Panc1 (cell line): ENCODE measurements around the gene LIPK. TPM values are rescaled to one million over a fixed set of nuclear protein-coding genes. Genes with fewer than 3 reads are reported as not detected.

Experiments used
- ATAC-seq: fragments of 200-7000 bp; cut with Tn5 transposase; 2 replicates; pipeline ENCODE4 v1.9.1; 2020; ENCODE audit warnings: mild to moderate bottlenecking, moderate library complexity
- BruUV-seq: library from RNA; stranded (reverse); fragments of 400-500 nt; replicated peaks from 2 replicates; lab custom pipeline; 2021; lab: Mats Ljungman, UMichigan
- CTCF ChIA-PET: fragments of 300-600 bp; sonication (Branson Sonifier 250); formaldehyde crosslinking; loops from one replicate; lab custom pipeline; 2022; ENCODE audit warnings: antibody characterized with exemption; lab: Charles Lee
- POLR2A ChIA-PET: fragments of 300-600 bp; sonication (Branson Sonifier 250); formaldehyde crosslinking; loops from one replicate; lab custom pipeline; 2022; ENCODE audit warnings: antibody characterized with exemption; lab: Charles Lee
- DNase-seq: peaks from one replicate; pipeline ENCODE4 v3.0.0-alpha.2; 2010; ENCODE audit warnings: low read depth, low spot score
- H3K27ac ChIP-seq: 2 replicates; pipeline ENCODE4 v1.5.1; 2011; ENCODE audit warnings: mild to moderate bottlenecking, low read length, inconsistent platforms
- H3K27me3 ChIP-seq: fragments of 200-500 bp; sonication (Bioruptor generic); 2 replicates; pipeline ENCODE4 v1.6.0; 2014; ENCODE audit warnings: low read length, inconsistent platforms; ENCODE audit not compliant: control insufficient read depth, insufficient read depth
- H3K36me3 ChIP-seq: fragments of 200-500 bp; sonication (Bioruptor generic); 2 replicates; pipeline ENCODE4 v1.5.1; 2014; ENCODE audit warnings: inconsistent platforms, mild to moderate bottlenecking, low read length, moderate library complexity; ENCODE audit not compliant: control insufficient read depth, insufficient read depth
- H3K4me1 ChIP-seq: 2 replicates; pipeline ENCODE4 v1.5.1; 2011; ENCODE audit warnings: inconsistent platforms, mild to moderate bottlenecking, low read length, moderate library complexity; ENCODE audit not compliant: control insufficient read depth, insufficient read depth
- H3K4me3 ChIP-seq, 2 experiments: 2 replicates each; pipeline ENCODE4 v1.5.1; 2011 to 2012; ENCODE audit warnings: low read depth in 2 of 2, low read length in 2 of 2, mild to moderate bottlenecking in 2 of 2, inconsistent platforms in 1 of 2, moderate library complexity in 1 of 2
- H3K9me3 ChIP-seq: fragments of 200-500 bp; sonication (Bioruptor generic); 2 replicates; pipeline ENCODE4 v1.5.1; 2014; ENCODE audit warnings: low read depth, mild to moderate bottlenecking, inconsistent platforms, low read length, moderate library complexity; ENCODE audit not compliant: control insufficient read depth, insufficient read depth
- POLR2AphosphoS5 ChIP-seq: IDR thresholded peaks from 2 replicates; pipeline ENCODE4 v1.6.1; 2012; ENCODE audit warnings: mild to moderate bottlenecking, low read depth, low read length, moderate library complexity
- SIN3A ChIP-seq: IDR thresholded peaks from 2 replicates; pipeline ENCODE4 v1.6.1; 2012; ENCODE audit warnings: low read depth, mild to moderate bottlenecking, low read length, moderate library complexity, borderline replicate concordance; ENCODE audit not compliant: insufficient read depth
- TCF7L2 ChIP-seq: IDR thresholded peaks from 2 replicates; pipeline ENCODE4 v1.6.1; 2011; ENCODE audit warnings: mild to moderate bottlenecking, low read depth, low read length, inconsistent platforms
- in situ Hi-C: cut with HindIII; loops from 2 replicates; pipeline ENCODE4 v1.10.0; 2016; ENCODE audit warnings: low sequenced_read_pairs, low pct_unique_long_range_greater_than_20kb
- intact Hi-C: fragments of 100-400 bp; cut with micrococcal nuclease; formaldehyde crosslinking; loops from one replicate; pipeline ENCODE4 v1.10.0; 2022; ENCODE audit not compliant: unreplicated experiment
- total RNA-seq: library from RNA; stranded (reverse); gene quantifications from one replicate; pipeline ENCODE4 v1.2.1, GENCODE V29; 2021; ENCODE audit not compliant: unreplicated experiment
- TF ChIP-seq, protein P1 (sequence below), 2 experiments: IDR thresholded peaks; 2 replicates each; pipeline ENCODE4 v1.6.1; 2011 to 2012; ENCODE audit warnings: low read depth in 2 of 2, control low read depth in 1 of 2, low read length in 1 of 2, mild to moderate bottlenecking in 1 of 2, moderate library complexity in 1 of 2; ENCODE audit not compliant: insufficient read depth in 1 of 2
- TF ChIP-seq, protein P2 (sequence below): fragments of 450-650 bp; IDR thresholded peaks from 2 replicates; pipeline ENCODE4 v1.5.1; 2017; ENCODE audit warnings: mild to moderate bottlenecking

Gene LIPK
- total RNA-seq, 1 experiment from 2014 or later, result not detected

DNA sequence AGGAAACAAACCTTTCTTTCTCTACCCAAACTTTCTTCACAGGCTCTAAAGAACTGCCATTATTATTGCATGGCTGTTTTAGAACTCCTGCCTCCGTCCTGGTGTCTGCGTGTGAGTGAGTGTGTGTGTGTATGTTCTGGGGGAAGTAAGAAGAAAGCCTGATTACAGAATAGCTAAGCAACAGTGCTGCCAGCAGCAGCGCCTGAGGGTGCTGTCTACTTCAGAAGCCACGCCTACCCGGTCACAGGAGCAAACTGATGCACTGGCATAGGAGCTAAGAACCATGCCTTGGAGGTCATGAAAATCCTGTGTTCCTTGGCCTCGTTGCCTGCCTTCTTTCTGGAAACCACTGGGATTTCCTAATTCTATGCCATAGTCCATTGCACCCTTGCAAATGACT lies 25.2 kb downstream of the LIPK start:
- H3K27me3 ChIP-seq, result no peaks in the 10 kb centered on the region
- BruUV-seq, result no TSS peak
- intact Hi-C loops, result no loop called here
- ATAC-seq (no peak), DNase-seq (no peak)
- CTCF ChIA-PET, result no interaction called here
- POLR2A ChIA-PET, result no interaction called here
- H3K4me3 ChIP-seq, result no peak overlapping the region
- H3K27ac ChIP-seq, result no peak overlapping the region
- no peaks in the 10 kb centered on the region for H3K36me3 ChIP-seq
- TF ChIP-seq SIN3A, result no peak
- TF ChIP-seq, protein P1, sequence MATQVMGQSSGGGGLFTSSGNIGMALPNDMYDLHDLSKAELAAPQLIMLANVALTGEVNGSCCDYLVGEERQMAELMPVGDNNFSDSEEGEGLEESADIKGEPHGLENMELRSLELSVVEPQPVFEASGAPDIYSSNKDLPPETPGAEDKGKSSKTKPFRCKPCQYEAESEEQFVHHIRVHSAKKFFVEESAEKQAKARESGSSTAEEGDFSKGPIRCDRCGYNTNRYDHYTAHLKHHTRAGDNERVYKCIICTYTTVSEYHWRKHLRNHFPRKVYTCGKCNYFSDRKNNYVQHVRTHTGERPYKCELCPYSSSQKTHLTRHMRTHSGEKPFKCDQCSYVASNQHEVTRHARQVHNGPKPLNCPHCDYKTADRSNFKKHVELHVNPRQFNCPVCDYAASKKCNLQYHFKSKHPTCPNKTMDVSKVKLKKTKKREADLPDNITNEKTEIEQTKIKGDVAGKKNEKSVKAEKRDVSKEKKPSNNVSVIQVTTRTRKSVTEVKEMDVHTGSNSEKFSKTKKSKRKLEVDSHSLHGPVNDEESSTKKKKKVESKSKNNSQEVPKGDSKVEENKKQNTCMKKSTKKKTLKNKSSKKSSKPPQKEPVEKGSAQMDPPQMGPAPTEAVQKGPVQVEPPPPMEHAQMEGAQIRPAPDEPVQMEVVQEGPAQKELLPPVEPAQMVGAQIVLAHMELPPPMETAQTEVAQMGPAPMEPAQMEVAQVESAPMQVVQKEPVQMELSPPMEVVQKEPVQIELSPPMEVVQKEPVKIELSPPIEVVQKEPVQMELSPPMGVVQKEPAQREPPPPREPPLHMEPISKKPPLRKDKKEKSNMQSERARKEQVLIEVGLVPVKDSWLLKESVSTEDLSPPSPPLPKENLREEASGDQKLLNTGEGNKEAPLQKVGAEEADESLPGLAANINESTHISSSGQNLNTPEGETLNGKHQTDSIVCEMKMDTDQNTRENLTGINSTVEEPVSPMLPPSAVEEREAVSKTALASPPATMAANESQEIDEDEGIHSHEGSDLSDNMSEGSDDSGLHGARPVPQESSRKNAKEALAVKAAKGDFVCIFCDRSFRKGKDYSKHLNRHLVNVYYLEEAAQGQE (IDR thresholded peaks at IDR 0.05; ENCODE audit: insufficient read depth in 1 of 2, low read depth in 2 of 2, low read length in 1 of 2), result no peak
- TF ChIP-seq POLR2AphosphoS5, result no peak
- TF ChIP-seq TCF7L2, result no peak
- TF ChIP-seq, protein P2, sequence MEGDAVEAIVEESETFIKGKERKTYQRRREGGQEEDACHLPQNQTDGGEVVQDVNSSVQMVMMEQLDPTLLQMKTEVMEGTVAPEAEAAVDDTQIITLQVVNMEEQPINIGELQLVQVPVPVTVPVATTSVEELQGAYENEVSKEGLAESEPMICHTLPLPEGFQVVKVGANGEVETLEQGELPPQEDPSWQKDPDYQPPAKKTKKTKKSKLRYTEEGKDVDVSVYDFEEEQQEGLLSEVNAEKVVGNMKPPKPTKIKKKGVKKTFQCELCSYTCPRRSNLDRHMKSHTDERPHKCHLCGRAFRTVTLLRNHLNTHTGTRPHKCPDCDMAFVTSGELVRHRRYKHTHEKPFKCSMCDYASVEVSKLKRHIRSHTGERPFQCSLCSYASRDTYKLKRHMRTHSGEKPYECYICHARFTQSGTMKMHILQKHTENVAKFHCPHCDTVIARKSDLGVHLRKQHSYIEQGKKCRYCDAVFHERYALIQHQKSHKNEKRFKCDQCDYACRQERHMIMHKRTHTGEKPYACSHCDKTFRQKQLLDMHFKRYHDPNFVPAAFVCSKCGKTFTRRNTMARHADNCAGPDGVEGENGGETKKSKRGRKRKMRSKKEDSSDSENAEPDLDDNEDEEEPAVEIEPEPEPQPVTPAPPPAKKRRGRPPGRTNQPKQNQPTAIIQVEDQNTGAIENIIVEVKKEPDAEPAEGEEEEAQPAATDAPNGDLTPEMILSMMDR, result no peak
- no peaks in the 10 kb centered on the region for H3K4me1 ChIP-seq
- in situ Hi-C loops, result no loop called here
- H3K9me3 ChIP-seq, result no peaks in the 10 kb centered on the region

DNA sequence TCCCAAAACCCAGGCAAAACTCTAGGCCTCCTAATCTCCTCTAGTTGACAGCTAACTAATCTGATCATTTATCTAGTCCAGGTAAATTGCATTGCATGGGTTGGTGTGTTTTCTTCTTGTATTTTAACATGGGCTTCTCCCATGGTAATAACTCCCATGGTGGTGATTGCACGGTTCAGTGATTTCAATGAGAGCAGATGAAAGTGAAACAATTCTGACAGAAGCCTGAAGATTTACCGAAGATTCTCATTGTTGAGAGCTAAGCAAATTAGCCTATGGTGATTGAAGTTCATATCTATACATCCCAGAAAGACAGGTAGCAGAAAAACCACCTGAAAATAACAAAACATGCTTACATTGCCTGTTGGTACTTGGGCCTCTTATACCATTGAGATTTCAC lies 27.2 kb downstream of the LIPK start:
- intact Hi-C loops, result no loop called here
- no peak for DNase-seq
- no peaks in the 10 kb centered on the region for H3K36me3 ChIP-seq
- CTCF ChIA-PET, result no interaction called here
- H3K27ac ChIP-seq, result no peak overlapping the region
- no TSS peak for BruUV-seq
- H3K27me3 ChIP-seq, result no peaks in the 10 kb centered on the region
- TF ChIP-seq SIN3A, result no peak
- no peak for TF ChIP-seq POLR2AphosphoS5
- TF ChIP-seq, protein P1 (IDR thresholded peaks at IDR 0.05; ENCODE audit: insufficient read depth in 1 of 2, low read depth in 2 of 2, low read length in 1 of 2), result no peak
- no peak for TF ChIP-seq TCF7L2
- TF ChIP-seq, protein P2, result no peak
- ATAC-seq, result no peak
- in situ Hi-C loops, result no loop called here
- H3K4me1 ChIP-seq, result no peaks in the 10 kb centered on the region
- POLR2A ChIA-PET, result no interaction called here
- no peaks in the 10 kb centered on the region for H3K9me3 ChIP-seq
- H3K4me3 ChIP-seq, result no peak overlapping the region
